ENCODE data around the gene MCF2L.

MCF2L gene

GRCh38 chr13:112979406-112979902, 10.4 kb downstream of the MCF2L start:
- DNase-seq (ENCODE audit: low read depth) = no peak

DNA sequence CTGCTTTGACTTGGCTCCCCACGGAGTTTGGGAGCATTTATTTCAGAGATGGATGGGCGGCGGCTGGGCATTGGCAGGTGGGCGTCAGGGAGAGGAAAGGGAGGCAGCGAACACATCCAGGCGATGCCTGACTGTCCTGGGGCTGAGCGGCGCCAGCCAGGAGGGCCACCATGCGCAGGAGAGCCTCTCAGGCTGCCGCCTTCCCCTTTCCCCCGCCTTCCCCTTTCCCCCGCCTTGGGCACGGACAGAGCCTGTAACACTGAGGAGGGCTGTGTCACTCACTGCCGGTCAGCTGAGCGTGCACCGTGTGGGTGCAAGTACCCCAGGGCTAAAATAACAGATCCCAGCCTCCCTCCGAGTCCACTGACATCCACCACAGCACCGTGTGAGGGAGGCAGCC, 11.4 kb downstream of the MCF2L start:
- DNase-seq (ENCODE audit: low read depth) = no peak

DNA sequence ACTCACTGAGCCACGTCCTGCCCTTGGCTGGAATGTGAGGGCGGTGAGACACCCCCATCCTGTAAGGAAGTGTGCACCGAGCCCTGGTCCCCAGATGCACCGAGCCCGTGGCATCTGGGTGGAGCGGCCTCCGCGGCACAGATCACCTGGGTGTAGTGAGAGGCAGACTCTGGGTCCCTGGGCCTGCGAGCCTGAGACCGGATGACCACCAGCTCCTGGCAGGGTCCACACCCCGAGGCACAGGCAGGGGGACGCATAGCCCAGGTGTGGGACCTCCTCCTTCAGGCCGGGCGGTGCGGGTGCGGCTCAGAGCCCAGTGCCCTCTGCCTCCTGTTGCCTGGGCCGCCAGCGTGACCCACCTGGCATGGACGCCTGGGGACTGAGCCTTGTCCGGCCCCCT, 12.4 kb downstream of the MCF2L start:
- DNase-seq (ENCODE audit: low read depth) = no peak

DNA sequence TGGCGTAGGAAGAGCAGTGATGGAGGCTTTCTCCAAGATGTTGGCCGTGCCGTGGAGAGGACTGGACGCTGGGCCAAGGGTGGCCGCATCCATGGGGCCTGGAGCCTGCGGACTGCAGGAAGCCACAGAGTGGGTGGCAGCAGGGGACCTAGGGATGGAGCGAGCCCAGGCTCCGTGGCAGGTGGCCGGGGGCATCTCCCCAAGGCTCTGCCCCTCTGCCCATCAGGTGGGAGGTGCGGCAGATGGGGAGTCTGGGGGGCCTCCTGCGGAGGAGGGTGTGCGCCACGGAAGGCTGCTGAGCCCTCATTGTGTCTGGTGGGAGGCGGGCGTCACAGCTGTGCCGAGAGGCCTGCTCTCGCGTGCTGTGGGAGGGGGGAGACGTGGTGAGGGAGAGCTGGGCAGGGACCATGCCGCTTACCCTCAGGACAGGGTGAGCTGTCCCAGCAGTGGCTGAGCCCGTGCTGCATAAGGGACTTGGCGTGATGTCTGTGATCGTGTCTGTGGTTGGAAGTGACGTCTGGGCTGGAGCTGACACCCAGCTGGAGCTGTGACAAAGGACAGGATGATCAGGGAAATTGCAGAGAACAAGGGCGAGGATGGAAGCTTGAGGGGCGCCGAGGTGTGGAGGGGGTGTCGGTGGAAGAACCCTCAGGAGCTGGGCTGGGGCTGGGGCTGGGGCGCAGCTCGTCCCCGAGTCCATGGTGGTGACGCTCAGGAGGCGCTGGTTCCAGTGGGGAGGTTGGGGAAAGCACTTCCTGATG, 13.4 kb downstream of the MCF2L start:
- DNase-seq (ENCODE audit: low read depth) = no peak

DNA sequence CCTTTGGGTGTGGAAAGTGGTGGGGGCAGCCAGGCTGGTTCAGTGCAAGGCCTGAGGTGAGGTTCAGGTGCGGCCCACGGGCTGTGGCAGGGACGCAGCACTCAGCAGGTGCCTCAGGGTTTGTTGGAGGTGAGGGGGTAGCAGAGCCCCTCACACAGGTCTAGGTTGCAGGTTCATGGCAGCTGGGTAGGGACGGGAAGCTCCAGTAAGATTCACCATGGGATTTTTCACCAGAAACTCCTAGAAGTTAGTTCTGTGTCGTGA, 14.0 kb downstream of the MCF2L start:
- DNase-seq (ENCODE audit: low read depth) = no peak

GRCh38 chr13:112983428-112984196, 14.6 kb downstream of the MCF2L start:
- DNase-seq (ENCODE audit: low read depth) = no peak

- no peak for DNase-seq (ENCODE audit: low read depth)
These were observed 15.5 kb downstream of the MCF2L start for GRCh38 chr13:112984501-112984900.

GRCh38 chr13:112984954-112985802, 16.2 kb downstream of the MCF2L start:
- no peak for DNase-seq (ENCODE audit: low read depth)

DNA sequence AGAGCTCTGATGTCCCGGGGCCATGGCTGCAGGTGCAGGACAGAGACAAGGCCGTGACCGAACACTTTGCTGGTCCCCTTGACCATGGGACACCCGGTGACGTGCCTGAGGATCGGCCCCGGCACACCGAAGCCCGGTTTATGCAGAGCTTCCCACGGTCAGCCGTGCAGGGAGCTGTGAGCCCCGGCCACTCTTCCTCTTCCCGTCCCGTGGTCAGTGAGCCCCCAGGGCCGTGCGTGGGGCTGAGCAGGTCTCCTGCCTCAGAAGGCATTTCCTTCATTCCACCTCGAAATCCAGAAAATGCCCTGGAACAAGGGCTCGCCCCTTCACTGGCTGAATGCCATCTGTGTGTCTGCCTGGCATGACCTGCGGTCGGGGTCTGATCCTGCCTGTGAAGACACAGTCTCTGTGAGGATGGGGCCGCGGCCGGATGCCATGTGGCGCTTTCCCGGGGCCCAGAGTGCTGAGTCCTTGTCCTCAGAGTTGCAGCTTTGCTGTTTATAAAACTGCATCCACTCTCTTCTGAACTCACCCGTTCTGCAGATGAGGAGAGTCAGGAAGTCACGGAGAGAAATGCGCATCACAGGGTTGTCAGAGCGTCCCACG, 16.9 kb downstream of the MCF2L start:
- DNase-seq (ENCODE audit: low read depth) = no peak

GRCh38 chr13:112986470-112986869, 17.5 kb downstream of the MCF2L start:
- DNase-seq (ENCODE audit: low read depth) = no peak

DNA sequence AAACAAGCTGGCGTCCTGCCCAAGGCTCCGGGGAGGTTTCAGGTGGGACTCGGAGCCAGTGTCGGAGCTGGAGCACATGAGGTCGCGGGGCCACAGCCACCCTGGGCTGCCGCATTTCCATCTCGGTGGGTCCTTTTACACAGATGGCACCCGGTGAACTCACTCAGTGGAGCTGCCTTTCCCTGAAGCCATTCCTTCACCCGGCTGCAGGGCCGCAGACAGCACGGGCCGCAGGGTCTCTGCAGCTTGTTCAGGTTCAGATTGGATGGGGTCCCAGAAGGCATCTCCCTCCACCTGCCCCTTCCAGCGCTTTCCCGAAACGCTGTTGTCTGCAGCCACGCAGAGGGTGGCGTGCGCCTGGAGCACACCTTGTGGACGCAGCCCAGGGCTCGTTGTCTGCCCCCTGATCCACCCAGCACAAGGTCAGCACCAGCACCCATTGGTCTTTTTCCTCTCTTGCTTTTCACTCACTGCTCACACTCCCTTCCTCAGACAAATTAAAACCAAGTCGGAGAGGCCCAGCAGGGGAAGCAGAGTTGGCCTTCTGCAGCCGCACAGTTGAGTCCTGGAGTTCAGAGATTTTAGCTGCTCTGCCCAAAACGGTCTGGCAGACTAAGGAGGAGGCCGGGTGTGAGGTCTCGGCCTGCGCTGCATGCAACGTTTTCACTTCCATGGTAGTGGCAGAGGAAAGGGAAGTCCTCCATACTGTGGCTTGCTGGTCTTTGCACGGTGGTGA, 18.1 kb downstream of the MCF2L start:
- no peak for DNase-seq (ENCODE audit: low read depth)

GRCh38 chr13:112987682-112988024, 18.6 kb downstream of the MCF2L start:
- DNase-seq (ENCODE audit: low read depth) = no peak

GRCh38 chr13:112990783-112991182, 21.8 kb downstream of the MCF2L start:
- no peak for DNase-seq (ENCODE audit: low read depth)

DNA sequence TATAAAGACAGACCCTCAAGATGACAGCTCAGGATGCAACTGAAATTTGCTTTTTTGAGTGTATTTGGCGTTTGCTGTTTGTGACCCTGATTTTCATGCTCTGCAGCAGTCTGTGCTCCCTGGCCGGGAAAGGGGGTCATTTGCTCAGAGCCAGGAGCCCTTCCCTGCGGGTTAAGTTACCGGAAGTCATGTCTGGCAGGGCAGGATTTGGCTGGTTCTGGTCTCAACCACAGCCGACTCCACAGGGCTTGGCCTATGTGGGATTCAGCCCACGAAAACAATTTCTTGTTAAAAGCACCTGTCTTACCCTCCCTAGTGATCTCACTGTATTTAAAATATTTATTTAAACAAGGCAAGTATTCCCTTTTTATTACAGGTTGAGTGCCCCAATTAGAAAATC, 22.6 kb downstream of the MCF2L start:
- no peak for DNase-seq (ENCODE audit: low read depth)

- DNase-seq (ENCODE audit: low read depth) = no peak
These were observed 24.1 kb downstream of the MCF2L start for GRCh38 chr13:112992931-112993680.

DNA sequence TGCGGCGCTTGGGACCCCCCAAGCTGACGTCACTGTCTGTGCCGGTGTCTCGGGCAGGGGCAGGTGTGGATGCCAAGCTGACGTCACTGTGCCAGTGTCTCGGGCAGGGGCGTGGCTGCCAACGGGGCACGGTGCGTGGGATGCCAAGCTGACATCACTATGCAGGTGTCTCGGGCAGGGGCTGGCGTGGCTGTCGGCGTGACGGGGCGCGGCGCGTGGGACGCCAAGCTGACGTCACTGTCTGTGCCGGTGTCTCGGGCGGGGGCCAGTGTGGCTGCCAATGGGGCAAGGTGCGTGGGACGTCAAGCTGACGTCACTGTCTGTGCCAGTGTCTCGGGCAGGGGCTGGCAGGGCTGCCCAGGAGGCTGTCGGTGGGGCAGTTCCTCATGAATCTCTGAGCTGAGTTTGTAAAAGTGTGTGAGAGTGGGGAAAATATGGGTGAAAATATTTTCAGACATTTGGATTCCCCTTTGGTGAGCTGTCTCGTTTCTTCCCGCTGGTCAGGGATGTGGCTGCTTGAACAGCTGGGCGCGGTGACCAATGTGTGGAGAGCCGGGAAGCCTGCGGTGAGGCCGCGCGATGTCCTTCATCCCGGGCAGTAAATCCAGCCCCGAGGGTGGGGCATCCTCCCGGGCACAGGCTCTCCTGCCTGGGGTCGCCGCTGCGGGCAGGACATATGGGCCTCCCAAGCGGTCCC, 25.2 kb downstream of the MCF2L start:
- DNase-seq (ENCODE audit: low read depth) = no peak

DNA sequence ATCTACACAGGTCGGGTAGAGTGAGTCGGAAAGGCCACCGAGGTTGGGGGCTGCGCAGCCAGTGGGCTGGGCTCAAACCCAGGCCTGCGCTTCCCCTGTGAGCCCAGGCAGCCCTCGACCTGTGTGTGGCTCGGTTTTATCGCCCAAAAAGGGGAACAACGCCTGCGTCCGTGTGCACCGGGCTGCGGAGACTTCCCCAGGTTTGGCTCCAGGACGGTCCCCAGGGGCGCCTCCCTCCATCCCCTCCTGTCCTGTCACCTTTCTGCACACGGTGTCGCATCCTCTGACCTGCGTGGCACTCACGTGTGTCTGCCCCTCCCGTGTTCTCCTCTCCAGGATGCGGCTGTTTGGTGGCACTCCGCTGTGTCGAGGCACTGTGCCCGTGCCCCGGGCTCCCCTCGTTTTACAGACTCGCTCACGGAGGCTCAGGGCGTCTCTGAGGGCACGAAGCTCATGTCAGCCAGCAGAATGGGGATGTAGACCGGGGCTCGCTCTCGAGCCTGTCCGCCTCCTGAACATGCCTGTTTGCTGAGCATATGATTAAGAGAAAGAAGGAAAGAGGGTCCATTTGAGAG, 25.9 kb downstream of the MCF2L start:
- DNase-seq (ENCODE audit: low read depth) = no peak

GRCh38 chr13:112995395-112996191, 26.6 kb downstream of the MCF2L start:
- DNase-seq (ENCODE audit: low read depth) = no peak

GRCh38 chr13:112996671-112997091, 27.7 kb downstream of the MCF2L start:
- DNase-seq (ENCODE audit: low read depth) = no peak

Data from activated T-cell treated with anti-CD3 and anti-CD28 coated beads for 1 hour (primary cell).